H1 (cell line): Measurements from ENCODE around the gene STAC2. TPM values are rescaled to one million over a fixed set of nuclear protein-coding genes. Genes with fewer than 3 reads are reported as not detected.

Source experiments
- CTCF ChIA-PET: fragments of 300-600 bp; sonication (Branson Sonifier 250); formaldehyde crosslinking; loops from one replicate; lab custom pipeline; 2021; ENCODE audit not compliant: partially characterized antibody; lab: Charles Lee
- POLR2A ChIA-PET: fragments of 300-600 bp; sonication (Branson Sonifier 250); formaldehyde crosslinking; loops from one replicate; lab custom pipeline; 2021; ENCODE audit warnings: inconsistent platforms; ENCODE audit not compliant: partially characterized antibody; lab: Charles Lee
- DNase-seq, 2 experiments: peaks; one replicate each; pipeline versions ENCODE4 v3.0.0 to v3.0.0-alpha.2; 2010 to 2022; ENCODE audit warnings: low spot score in 2 of 2, low read depth in 1 of 2, mixed read lengths in 1 of 2
- FAIRE-seq: peaks from 2 replicates; lab custom pipeline; 2011; peaks lifted over from hg19 to GRCh38; lab: Jason Lieb, UNC
- H2AFZ ChIP-seq: 2 replicates; pipeline ENCODE4 v1.8.1; 2012; ENCODE audit warnings: low read length, inconsistent platforms
- H2AK5ac ChIP-seq: 2 replicates; pipeline ENCODE4 v1.6.1; 2013; ENCODE audit warnings: low read depth, low read length
- H2BK120ac ChIP-seq: replicated peaks from 2 replicates; pipeline ENCODE3; 2013; ENCODE audit warnings: low read depth, low read length, inconsistent platforms
- H2BK12ac ChIP-seq: 2 replicates; pipeline ENCODE4 v1.6.1; 2013; ENCODE audit warnings: low read depth, low read length
- H2BK15ac ChIP-seq: 2 replicates; pipeline ENCODE4 v1.6.1; 2013; ENCODE audit warnings: low read length
- H2BK20ac ChIP-seq: 2 replicates; pipeline ENCODE4 v1.6.1; 2013; ENCODE audit warnings: low read length
- H2BK5ac ChIP-seq: 2 replicates; pipeline ENCODE4 v1.6.1; 2013; ENCODE audit warnings: low read depth, low read length
- H3K14ac ChIP-seq: 2 replicates; pipeline ENCODE4 v1.6.1; 2013; ENCODE audit warnings: inconsistent platforms; ENCODE audit not compliant: insufficient read length
- H3K18ac ChIP-seq: 2 replicates; pipeline ENCODE4 v1.6.1; 2013; ENCODE audit warnings: low read length; ENCODE audit errors: extremely low read depth
- H3K23ac ChIP-seq: 2 replicates; pipeline ENCODE4 v1.6.1; 2013; ENCODE audit warnings: inconsistent platforms; ENCODE audit not compliant: insufficient read length
- H3K23me2 ChIP-seq: 2 replicates; pipeline ENCODE4 v1.6.1; 2013; ENCODE audit warnings: low read depth, low read length
- H3K27ac ChIP-seq: 2 replicates; pipeline ENCODE4 v1.6.1; 2011; ENCODE audit warnings: low read depth, low read length, inconsistent platforms
- H3K27me3 ChIP-seq, 4 experiments: replicated peaks in 1 of 4; 1 replicate in 1 of 4; 2 replicates in 3 of 4; pipeline versions ENCODE4 v1.6.1 to v1.8.1; 2011 to 2013; ENCODE audit warnings: low read length in 3 of 4, mild to moderate bottlenecking in 3 of 4, inconsistent platforms in 2 of 4, mixed read lengths in 2 of 4, moderate library complexity in 1 of 4; ENCODE audit not compliant: control insufficient read depth in 3 of 4, insufficient read depth in 3 of 4; ENCODE audit errors: extremely low read depth in 1 of 4
- H3K36me3 ChIP-seq, 4 experiments: 2 replicates each; pipeline versions ENCODE4 v1.6.1 to v1.8.1; 2011 to 2013; ENCODE audit warnings: mild to moderate bottlenecking in 4 of 4, low read length in 3 of 4, moderate library complexity in 2 of 4, control low read depth in 1 of 4, inconsistent platforms in 1 of 4; ENCODE audit not compliant: insufficient read depth in 4 of 4, control insufficient read depth in 2 of 4
- H3K4ac ChIP-seq: replicated peaks from 2 replicates; pipeline ENCODE3; 2013; ENCODE audit warnings: low read length, low read depth, mixed read lengths, inconsistent platforms; ENCODE audit not compliant: insufficient read length
- H3K4me1 ChIP-seq, 4 experiments: replicated peaks in 1 of 4; 1 replicate in 1 of 4; 2 replicates in 3 of 4; pipeline versions ENCODE4 v1.6.1 to v1.8.1; 2011 to 2013; ENCODE audit warnings: low read length in 3 of 4, inconsistent platforms in 2 of 4, mixed read lengths in 1 of 4; ENCODE audit not compliant: insufficient read depth in 4 of 4, control insufficient read depth in 3 of 4
- H3K4me2 ChIP-seq, 2 experiments: 2 replicates each; pipeline versions ENCODE4 v1.6.1 to v1.8.1; 2011 to 2013; ENCODE audit warnings: low read depth in 2 of 2, low read length in 2 of 2, control low read depth in 1 of 2, inconsistent platforms in 1 of 2, mild to moderate bottlenecking in 1 of 2; ENCODE audit not compliant: insufficient read depth in 1 of 2
- H3K4me3 ChIP-seq, 4 experiments: fragments of 200-600, 300-600 bp in 1 of 4; sonication (generic), shearing (Covaris generic), sonication (Bioruptor Twin) in 1 of 4; 2 replicates each; pipeline versions ENCODE4 v1.5.1 to v1.8.1; 2011 to 2016; ENCODE audit warnings: low read length in 4 of 4, low read depth in 3 of 4, control low read depth in 2 of 4, inconsistent platforms in 2 of 4, mild to moderate bottlenecking in 2 of 4, mixed read lengths in 1 of 4, moderate library complexity in 1 of 4; ENCODE audit not compliant: insufficient read depth in 2 of 4; ENCODE audit errors: extremely low read depth in 1 of 4
- H3K56ac ChIP-seq: replicated peaks from 2 replicates; pipeline ENCODE3; 2013; ENCODE audit warnings: low read depth, mild to moderate bottlenecking, mixed read lengths, low read length, inconsistent platforms; ENCODE audit not compliant: insufficient read length
- H3K79me1 ChIP-seq: 2 replicates; pipeline ENCODE4 v1.6.1; 2013; ENCODE audit warnings: low read depth, low read length, control low read depth
- H3K79me2 ChIP-seq, 2 experiments: 2 replicates each; pipeline versions ENCODE4 v1.6.1 to v1.8.1; 2012 to 2013; ENCODE audit warnings: low read length in 2 of 2, mild to moderate bottlenecking in 2 of 2, inconsistent platforms in 1 of 2; ENCODE audit not compliant: insufficient read depth in 2 of 2, control insufficient read depth in 1 of 2
- H3K9ac ChIP-seq, 4 experiments: replicated peaks in 1 of 4; 1 replicate in 1 of 4; 2 replicates in 3 of 4; pipeline versions ENCODE4 v1.6.1 to v1.8.1; 2011 to 2013; ENCODE audit warnings: low read depth in 3 of 4, low read length in 3 of 4, control low read depth in 2 of 4, mild to moderate bottlenecking in 2 of 4, moderate library complexity in 2 of 4, inconsistent platforms in 1 of 4; ENCODE audit errors: extremely low read depth in 1 of 4
- H3K9me3 ChIP-seq, 2 experiments: 2 replicates each; pipeline versions ENCODE4 v1.6.1 to v1.8.1; 2012 to 2013; ENCODE audit warnings: mild to moderate bottlenecking in 2 of 2, moderate library complexity in 2 of 2, control low read depth in 1 of 2, inconsistent platforms in 1 of 2, low read depth in 1 of 2, low read length in 1 of 2, mixed read lengths in 1 of 2; ENCODE audit not compliant: insufficient read depth in 2 of 2
- H4K20me1 ChIP-seq, 2 experiments: replicated peaks in 1 of 2; 2 replicates each; pipeline versions ENCODE3 to v1.8.1; 2011 to 2013; ENCODE audit warnings: inconsistent platforms in 2 of 2, low read length in 2 of 2, mild to moderate bottlenecking in 1 of 2; ENCODE audit not compliant: insufficient read depth in 2 of 2, control insufficient read depth in 1 of 2
- H4K5ac ChIP-seq: 2 replicates; pipeline ENCODE4 v1.6.1; 2013; ENCODE audit warnings: low read length, low read depth, mixed read lengths, inconsistent platforms; ENCODE audit not compliant: insufficient read length
- H4K8ac ChIP-seq: 2 replicates; pipeline ENCODE4 v1.8.0; 2013; ENCODE audit warnings: mild to moderate bottlenecking, moderate library complexity, low read length, inconsistent platforms; ENCODE audit not compliant: insufficient read depth; ENCODE audit errors: extremely low read depth
- H4K91ac ChIP-seq: replicated peaks from 2 replicates; pipeline ENCODE3; 2013; ENCODE audit warnings: low read length, mixed read lengths, inconsistent platforms; ENCODE audit not compliant: insufficient read length
- NANOG ChIP-seq: IDR thresholded peaks from 2 replicates; pipeline ENCODE4 v1.6.1; 2011; ENCODE audit warnings: low read length, low read depth, mild to moderate bottlenecking, inconsistent platforms; ENCODE audit not compliant: insufficient read depth, poor library complexity, severe bottlenecking
- WGBS, 2 experiments: shearing (Covaris generic) in 1 of 2; methylation state at CpG; one replicate each; pipeline versions ENCODE4 v1.1.6 to v1.1.7; 2013 to 2015; ENCODE audit warnings: low lambda C conversion rate in 2 of 2, mixed read lengths in 2 of 2, inconsistent platforms in 1 of 2, low coverage in 1 of 2, missing lambda C conversion rate in 1 of 2; ENCODE audit not compliant: insufficient replicate concordance in 2 of 2, insufficient coverage in 1 of 2, insufficient read length in 1 of 2; ENCODE audit errors: extremely low coverage in 1 of 2, missing lambda C conversion rate in 1 of 2; 5-methylcytosine and 5-hydroxymethylcytosine counted together
- polyA plus RNA-seq, 7 experiments: library from polyadenylated mRNA; depleted of rRNA in 3 of 7; stranded (reverse) in 5 of 7; unstranded in 2 of 7; fragments of >200 nt in 5 of 7; fragments of 200-250 nt in 2 of 7; gene quantifications; 1 replicate in 5 of 7; 2 replicates in 1 of 7; 4 replicates in 1 of 7; pipeline versions ENCODE4 v1.2.1 to v1.2.3, GENCODE V29; 2011 to 2013; ENCODE audit warnings: missing spikeins in 2 of 7, mixed read lengths in 2 of 7
- total RNA-seq: library from RNA; stranded (reverse); fragmentation: NEBNext Ultra II Directional; extraction: Animal tissue kit (Norgen Biotek cat#: 25700); gene quantifications from 2 replicates; pipeline ENCODE4 v1.2.1, GENCODE V29; 2021
- TF ChIP-seq, protein P1 (sequence below), 3 experiments: IDR thresholded peaks; 1 replicate in 2 of 3; 2 replicates in 1 of 3; pipeline versions ENCODE4 v1.5.1 to v1.6.1; 2011; ENCODE audit warnings: low read length in 3 of 3, mild to moderate bottlenecking in 3 of 3, inconsistent platforms in 2 of 3, low read depth in 1 of 3, moderate library complexity in 1 of 3; ENCODE audit not compliant: insufficient read depth in 1 of 3; ENCODE audit errors: control extremely low read depth in 1 of 3

The STAC2 gene
- total and polyA plus RNA-seq, 2 of the 8 experiments (the other 6 are each of a cell fraction or from before 2014, with no cell fraction given), result 1.5 to 6.0 TPM

DNA sequence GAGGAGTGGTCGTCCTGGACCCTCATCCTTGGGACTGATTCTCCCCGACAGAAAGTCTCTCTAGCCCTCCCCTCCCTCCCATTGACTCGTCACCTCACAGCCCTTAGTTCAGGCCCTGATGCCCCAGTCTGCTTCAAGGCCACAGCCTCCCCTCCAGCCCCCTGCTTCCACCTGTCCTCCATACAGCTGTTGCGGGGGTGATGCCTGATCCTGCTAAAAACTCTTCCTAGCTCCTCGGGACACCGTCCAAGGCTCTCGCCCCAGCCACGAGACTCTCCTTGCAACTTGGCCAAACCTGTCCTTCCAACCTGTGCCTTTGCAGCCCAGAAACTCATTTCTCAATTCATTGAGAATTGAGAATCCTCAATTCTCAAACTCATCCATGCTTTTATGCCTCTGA, 6.8 kb downstream of the STAC2 start:
- Histone ChIP-seq H3K18ac (no peak overlapping the region; the same call in 1 of the 2 replicates), H3K36me3 (no peaks in the 10 kb centered on the region), H3K27me3 (peaks cover 0 to 27% (median 19%) of the 10 kb centered on the region in 4 experiments; a peak in 6 of 7 replicates), H2BK120ac (no peak overlapping the region), H3K79me2 (no peaks in the 10 kb centered on the region), H3K9me3 (no peaks in the 10 kb centered on the region), H3K56ac (no peak overlapping the region), H4K20me1 (no peaks in the 10 kb centered on the region), H3K23me2 (no peaks in the 10 kb centered on the region), H4K8ac (no peak overlapping the region), H3K79me1 (no peaks in the 10 kb centered on the region), H2BK12ac (no peak overlapping the region), H3K4me3 (no peak overlapping the region), H3K4me2 (no peak overlapping the region), H2BK20ac (peak overlapping the region; percentile 61; the same call in 1 of the 2 replicates), H3K23ac (no peak overlapping the region), H2BK5ac (no peak overlapping the region), H3K14ac (no peak overlapping the region), H3K9ac (no peak overlapping the region), H3K27ac (no peak overlapping the region), H2AFZ (no peak overlapping the region), H3K4ac (no peak overlapping the region), H2AK5ac (peak overlapping the region; percentile 65; the same call in 1 of the 2 replicates), H4K5ac (no peak overlapping the region), H2BK15ac (peak overlapping the region; percentile 88), H4K91ac (no peak overlapping the region), H3K4me1 (peaks cover 0 to 10% (median 6%) of the 10 kb centered on the region in 4 experiments; a peak in 5 of 7 replicates)
- FAIRE-seq (no peak), DNase-seq (no peak)
- TF ChIP-seq, protein P1, sequence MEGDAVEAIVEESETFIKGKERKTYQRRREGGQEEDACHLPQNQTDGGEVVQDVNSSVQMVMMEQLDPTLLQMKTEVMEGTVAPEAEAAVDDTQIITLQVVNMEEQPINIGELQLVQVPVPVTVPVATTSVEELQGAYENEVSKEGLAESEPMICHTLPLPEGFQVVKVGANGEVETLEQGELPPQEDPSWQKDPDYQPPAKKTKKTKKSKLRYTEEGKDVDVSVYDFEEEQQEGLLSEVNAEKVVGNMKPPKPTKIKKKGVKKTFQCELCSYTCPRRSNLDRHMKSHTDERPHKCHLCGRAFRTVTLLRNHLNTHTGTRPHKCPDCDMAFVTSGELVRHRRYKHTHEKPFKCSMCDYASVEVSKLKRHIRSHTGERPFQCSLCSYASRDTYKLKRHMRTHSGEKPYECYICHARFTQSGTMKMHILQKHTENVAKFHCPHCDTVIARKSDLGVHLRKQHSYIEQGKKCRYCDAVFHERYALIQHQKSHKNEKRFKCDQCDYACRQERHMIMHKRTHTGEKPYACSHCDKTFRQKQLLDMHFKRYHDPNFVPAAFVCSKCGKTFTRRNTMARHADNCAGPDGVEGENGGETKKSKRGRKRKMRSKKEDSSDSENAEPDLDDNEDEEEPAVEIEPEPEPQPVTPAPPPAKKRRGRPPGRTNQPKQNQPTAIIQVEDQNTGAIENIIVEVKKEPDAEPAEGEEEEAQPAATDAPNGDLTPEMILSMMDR (IDR thresholded peaks at IDR 0.05; ENCODE audit: control extremely low read depth in 1 of 3, insufficient read depth in 1 of 3, low read depth in 1 of 3, low read length in 3 of 3), result no peak
- TF ChIP-seq NANOG, result no peak
- ChIA-PET POLR2A (interaction anchor here (0.9 to 7.8 kb wide), 3 partner anchors 13 to 26 kb away, joined by 4 to 92 read pairs (median 6); partner anchors contain the start of gene RPL19), CTCF (interaction anchor here (1.5 to 24.1 kb wide), 4 partner anchors 9 to 54 kb away, joined by 3 to 982 read pairs (median 18); partner anchors contain the start of gene ARL5C)
- WGBS, 2 experiments, result 88% methylated on average over 7 of the region's 8 CpGs; no CpG with 5 or more reads in 1 of the 2 experiments
